Measurements from ENCODE around the gene USP32.
A peak's percentile ranks its signal among the peaks of the same experiment; 100 is the strongest.

Gene USP32

DNA sequence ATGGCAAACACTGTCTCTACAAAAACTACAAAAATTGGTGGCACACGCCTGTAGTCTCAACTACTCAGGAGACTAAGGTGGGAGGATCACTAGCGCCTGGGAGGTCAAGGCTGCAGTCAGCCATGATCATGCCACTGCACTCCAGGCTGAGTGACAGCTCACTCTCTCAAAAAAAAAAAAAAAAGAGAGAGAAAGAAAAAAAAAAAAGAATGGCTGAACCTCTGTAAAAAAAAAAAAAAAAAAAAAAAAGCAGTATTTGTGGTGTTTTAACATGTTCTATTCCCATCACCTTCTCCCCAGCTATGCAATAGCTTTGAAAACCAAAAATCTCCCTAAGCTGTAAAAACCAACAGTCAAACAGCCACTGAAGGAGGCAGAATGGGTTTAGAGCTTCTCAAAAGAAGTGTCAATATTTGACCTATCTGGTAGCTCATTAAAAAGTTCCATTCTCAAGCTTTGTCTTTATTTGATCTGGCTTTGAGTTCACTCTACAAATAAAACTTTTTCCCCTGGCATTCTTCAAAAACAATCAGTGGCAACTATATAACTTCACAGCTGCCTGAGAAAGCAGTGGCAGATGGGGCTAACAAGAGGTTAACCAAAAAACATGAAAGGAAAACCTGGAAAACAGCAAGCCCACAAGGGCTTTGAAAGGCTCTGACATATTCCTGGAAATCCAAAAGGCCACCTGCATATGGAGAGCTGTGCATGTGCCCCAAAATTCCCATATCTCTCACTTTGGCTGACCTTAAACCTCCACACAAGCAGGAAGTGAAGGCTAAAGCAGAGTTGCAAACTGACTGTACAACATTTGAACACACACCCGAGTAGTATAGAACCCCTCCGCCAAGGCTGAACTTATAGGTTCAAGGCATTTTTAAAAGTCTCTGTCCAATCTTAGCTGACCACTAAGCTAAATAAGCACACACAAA is 36.0 kb downstream of the USP32 start:
- H3K4me3 ChIP-seq (replicated peaks in 1 of 2; ENCODE audit: low read depth in 2 of 2, low read length in 2 of 2) = no peak overlapping the region
- peak in 1 of 2 donors; percentile 4 for DNase-seq (ENCODE audit: low read depth in 2 of 2)
- TF ChIP-seq, protein P1, sequence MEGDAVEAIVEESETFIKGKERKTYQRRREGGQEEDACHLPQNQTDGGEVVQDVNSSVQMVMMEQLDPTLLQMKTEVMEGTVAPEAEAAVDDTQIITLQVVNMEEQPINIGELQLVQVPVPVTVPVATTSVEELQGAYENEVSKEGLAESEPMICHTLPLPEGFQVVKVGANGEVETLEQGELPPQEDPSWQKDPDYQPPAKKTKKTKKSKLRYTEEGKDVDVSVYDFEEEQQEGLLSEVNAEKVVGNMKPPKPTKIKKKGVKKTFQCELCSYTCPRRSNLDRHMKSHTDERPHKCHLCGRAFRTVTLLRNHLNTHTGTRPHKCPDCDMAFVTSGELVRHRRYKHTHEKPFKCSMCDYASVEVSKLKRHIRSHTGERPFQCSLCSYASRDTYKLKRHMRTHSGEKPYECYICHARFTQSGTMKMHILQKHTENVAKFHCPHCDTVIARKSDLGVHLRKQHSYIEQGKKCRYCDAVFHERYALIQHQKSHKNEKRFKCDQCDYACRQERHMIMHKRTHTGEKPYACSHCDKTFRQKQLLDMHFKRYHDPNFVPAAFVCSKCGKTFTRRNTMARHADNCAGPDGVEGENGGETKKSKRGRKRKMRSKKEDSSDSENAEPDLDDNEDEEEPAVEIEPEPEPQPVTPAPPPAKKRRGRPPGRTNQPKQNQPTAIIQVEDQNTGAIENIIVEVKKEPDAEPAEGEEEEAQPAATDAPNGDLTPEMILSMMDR (IDR thresholded peaks at IDR 0.05; ENCODE audit: low read depth, low read length) = no peak

DNA sequence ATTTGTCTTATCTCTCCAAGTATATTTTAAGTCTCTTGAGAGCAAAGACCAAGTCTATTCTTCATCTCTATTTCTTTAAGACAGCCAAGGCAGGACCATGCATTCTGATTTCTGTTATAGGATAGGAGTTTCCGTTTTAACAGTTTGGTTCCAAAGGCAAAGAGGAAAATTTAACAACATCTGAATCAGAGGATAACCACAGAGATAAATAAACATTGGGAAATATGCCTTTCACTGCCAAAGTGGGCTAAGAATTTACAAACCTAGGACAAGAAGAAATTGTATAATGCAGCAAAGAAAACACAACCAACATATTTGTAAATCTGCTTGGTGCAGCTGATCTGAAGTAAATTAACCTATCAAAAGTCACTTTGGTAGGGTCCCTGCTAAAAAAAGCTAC is 37.7 kb downstream of the USP32 start:
- TF ChIP-seq, protein P1 (IDR thresholded peaks at IDR 0.05; ENCODE audit: low read depth, low read length) = no peak
- DNase-seq (ENCODE audit: low read depth in 2 of 2) = peak; percentile 80 to 88
- H3K4me3 ChIP-seq (replicated peaks in 1 of 2; ENCODE audit: low read depth in 2 of 2, low read length in 2 of 2) = no peak overlapping the region

DNA sequence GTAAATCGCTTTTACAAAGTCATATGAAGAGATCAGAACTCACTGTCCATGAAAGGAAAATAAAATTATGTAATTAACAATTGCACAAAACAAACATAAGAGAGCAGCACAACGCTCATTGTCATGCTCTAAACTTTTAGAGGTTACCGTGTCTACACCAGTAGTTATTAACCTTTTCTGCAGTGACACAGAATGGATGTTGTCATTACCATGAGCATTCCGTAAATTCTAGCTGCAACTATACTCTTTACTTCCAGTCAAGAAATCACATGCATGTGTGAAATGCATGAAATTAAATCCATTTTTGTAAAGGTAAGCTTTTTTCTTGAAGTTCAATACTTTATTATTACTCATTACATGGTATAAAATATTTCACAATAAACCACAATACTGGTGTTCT is 38.2 kb downstream of the USP32 start:
- TF ChIP-seq, protein P1 (IDR thresholded peaks at IDR 0.05; ENCODE audit: low read depth, low read length) = no peak
- DNase-seq (ENCODE audit: low read depth in 2 of 2) = no peak
- H3K4me3 ChIP-seq (replicated peaks in 1 of 2; ENCODE audit: low read depth in 2 of 2, low read length in 2 of 2) = no peak overlapping the region

DNA sequence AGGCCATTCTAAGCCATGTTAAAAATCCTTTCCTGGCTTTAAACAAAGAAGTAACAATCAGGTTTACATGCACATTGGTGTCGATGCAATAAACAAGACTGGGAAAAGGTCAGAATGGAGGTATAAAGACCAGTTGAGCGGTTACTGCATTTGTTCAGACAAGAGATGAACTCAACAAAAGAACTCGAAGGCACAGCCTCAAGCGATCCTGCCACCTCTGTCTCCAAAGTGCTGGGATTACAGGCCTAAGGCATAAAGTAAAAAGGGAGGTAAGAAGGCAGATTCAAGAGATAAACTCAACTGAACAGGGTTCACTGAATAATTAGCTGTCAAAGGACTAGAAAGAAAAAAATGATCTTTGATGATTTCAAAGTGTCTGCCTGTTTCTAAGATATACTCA is 39.4 kb downstream of the USP32 start:
- no peak overlapping the region for H3K4me3 ChIP-seq (replicated peaks in 1 of 2; ENCODE audit: low read depth in 2 of 2, low read length in 2 of 2)
- TF ChIP-seq, protein P1 (IDR thresholded peaks at IDR 0.05; ENCODE audit: low read depth, low read length) = no peak
- DNase-seq (ENCODE audit: low read depth in 2 of 2) = no peak

DNA sequence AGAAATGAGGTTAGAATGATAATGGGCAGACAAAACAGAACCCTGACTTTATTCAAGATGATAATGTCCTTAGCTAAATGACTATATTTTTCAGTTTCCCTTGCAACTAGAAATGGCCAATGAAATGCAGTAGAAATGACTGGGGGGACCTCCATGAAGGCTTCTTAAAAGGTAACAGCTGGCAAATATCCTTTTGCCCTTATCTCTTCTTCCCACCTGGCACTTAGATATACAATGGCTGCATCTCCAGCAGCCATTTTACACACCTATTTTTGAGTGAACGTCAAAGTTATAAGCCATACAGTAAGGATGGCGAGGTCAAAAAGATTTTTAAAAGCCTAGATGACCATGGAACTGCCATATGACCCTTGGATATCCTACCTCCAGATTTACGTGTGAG is 39.9 kb downstream of the USP32 start:
- no peak overlapping the region for H3K4me3 ChIP-seq (replicated peaks in 1 of 2; ENCODE audit: low read depth in 2 of 2, low read length in 2 of 2)
- TF ChIP-seq, protein P1 (IDR thresholded peaks at IDR 0.05; ENCODE audit: low read depth, low read length) = no peak
- no peak for DNase-seq (ENCODE audit: low read depth in 2 of 2)

DNA sequence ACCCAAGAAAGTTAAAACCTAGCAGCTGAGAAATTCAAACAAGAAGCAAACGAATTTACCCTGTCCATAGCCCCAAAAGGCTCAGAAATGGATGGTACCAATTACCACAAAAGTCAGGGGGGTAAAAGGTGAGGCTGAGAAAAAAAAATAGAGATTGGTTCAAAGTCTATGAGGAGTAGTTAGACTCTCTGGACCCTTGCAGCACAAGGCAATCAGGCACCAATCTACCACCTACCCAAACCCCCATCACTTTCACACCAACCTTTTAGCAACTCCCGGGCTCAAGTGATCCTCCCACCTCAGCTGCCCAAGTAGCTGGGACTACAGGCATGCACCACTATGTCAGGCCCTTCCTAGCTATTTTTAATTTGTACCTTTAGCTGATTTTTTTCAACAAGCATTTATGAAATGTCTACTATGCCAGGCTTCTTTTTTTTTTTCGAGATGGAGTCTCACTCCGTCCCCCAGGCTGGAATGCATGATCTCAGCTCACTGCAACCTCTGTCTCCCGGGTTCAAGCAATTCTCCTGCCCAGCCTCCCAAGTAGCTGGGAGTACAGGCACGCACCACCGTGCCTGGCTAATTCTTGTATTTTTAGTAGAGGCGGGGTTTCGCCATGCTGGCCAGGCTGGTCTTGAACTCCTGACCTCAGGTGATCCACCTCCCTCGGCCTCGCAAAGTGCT is 40.8 kb downstream of the USP32 start:
- DNase-seq (ENCODE audit: low read depth in 2 of 2) = no peak
- H3K4me3 ChIP-seq (replicated peaks in 1 of 2; ENCODE audit: low read depth in 2 of 2, low read length in 2 of 2) = no peak overlapping the region
- TF ChIP-seq, protein P1 (IDR thresholded peaks at IDR 0.05; ENCODE audit: low read depth, low read length) = no peak
